OCI-LY1 (cell line): ENCODE data around the gene EHBP1L1.

Source experiments
- CTCF ChIP-seq: fragments of 200-600 bp; sonication (generic), shearing (Covaris generic); IDR thresholded peaks from 2 replicates; pipeline ENCODE4 v1.5.1; 2017; ENCODE audit warnings: mild to moderate bottlenecking, antibody characterized with exemption, low read length, moderate library complexity, mixed read lengths
- EZH2 ChIP-seq: fragments of 200-600 bp; sonication (generic), shearing (Covaris generic); IDR thresholded peaks from 2 replicates; pipeline ENCODE4 v1.8.0; 2017; ENCODE audit warnings: borderline replicate concordance, mixed run types, mild to moderate bottlenecking, antibody characterized with exemption, low read length, moderate library complexity, mixed read lengths

DNA sequence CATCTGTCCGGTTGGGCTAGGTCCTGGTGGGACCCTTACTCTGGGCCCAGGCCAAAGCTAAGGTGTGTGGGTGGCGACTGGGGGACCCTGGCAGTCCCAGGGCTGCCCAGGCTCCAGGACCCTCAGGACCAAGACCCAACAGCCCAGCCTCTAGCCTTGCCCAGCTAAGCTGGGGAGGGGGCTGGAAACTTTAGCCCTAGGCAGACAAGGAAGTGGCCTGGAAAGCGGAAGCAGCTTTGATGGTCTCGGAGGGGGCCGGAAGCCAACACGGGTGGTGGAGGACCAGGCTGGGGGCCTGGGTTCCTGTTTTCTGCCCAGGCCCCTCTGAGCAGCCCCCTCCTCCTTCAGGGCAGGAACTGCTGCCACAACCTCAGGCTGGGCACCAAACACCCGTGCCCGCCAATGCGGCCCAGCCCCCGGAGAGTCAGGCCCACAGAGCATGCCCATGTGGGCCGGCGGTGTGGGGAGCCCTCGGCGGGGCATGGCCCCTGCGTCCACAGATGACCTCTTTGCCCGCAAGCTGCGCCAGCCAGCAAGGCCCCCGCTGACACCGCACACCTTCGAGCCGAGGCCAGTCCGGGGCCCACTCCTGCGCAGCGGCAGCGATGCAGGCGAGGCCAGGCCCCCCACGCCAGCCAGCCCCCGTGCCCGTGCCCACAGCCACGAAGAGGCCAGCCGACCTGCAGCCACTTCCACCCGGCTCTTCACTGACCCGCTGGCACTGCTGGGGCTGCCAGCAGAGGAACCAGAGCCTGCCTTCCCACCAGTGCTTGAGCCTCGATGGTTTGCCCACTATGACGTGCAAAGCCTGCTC, 64.8 kb downstream of the EHBP1L1 start:
- TF ChIP-seq CTCF (no peak), EZH2 (no peak)
